Trophoblast cell (in vitro differentiated cells and primary cell): ENCODE results near the gene AFAP1L1.

Experiments
- DNase-seq, 2 donors: peaks; one replicate each; pipeline ENCODE4 v3.0.0-alpha.2; 2016
- H2AFZ ChIP-seq: 2 replicates; pipeline ENCODE4 v1.6.1; 2013; ENCODE audit warnings: low read length, moderate library complexity, mild to moderate bottlenecking; ENCODE audit not compliant: insufficient read depth, poor library complexity
- H2AK5ac ChIP-seq: 2 replicates; pipeline ENCODE4 v1.6.1; 2013; ENCODE audit warnings: mild to moderate bottlenecking, low read length
- H2BK120ac ChIP-seq: 2 replicates; pipeline ENCODE4 v1.6.1; 2013; ENCODE audit warnings: low read length, mild to moderate bottlenecking, moderate library complexity; ENCODE audit not compliant: insufficient read depth, poor library complexity
- H2BK12ac ChIP-seq: 2 replicates; pipeline ENCODE4 v1.6.1; 2013; ENCODE audit warnings: mild to moderate bottlenecking, low read length, moderate library complexity
- H2BK5ac ChIP-seq: 2 replicates; pipeline ENCODE4 v1.6.1; 2013; ENCODE audit warnings: low read length, low read depth, moderate library complexity, mild to moderate bottlenecking; ENCODE audit not compliant: poor library complexity
- H3K14ac ChIP-seq: 2 replicates; pipeline ENCODE4 v1.6.1; 2013; ENCODE audit warnings: mild to moderate bottlenecking, low read length
- H3K18ac ChIP-seq: 2 replicates; pipeline ENCODE4 v1.6.1; 2013; ENCODE audit warnings: mild to moderate bottlenecking, low read length
- H3K23ac ChIP-seq: 2 replicates; pipeline ENCODE4 v1.6.1; 2013; ENCODE audit warnings: low read length
- H3K27ac ChIP-seq: 2 replicates; pipeline ENCODE4 v1.5.1; 2013; ENCODE audit warnings: low read depth, mild to moderate bottlenecking, inconsistent platforms, low read length, moderate library complexity
- H3K27me3 ChIP-seq: 2 replicates; pipeline ENCODE4 v1.6.1; 2013; ENCODE audit warnings: inconsistent platforms, mild to moderate bottlenecking, low read length, moderate library complexity; ENCODE audit not compliant: insufficient read depth
- H3K36me3 ChIP-seq, 2 experiments: 1 replicate in 1 of 2; 2 replicates in 1 of 2; pipeline ENCODE4 v1.6.1; 2013; ENCODE audit warnings: low read length in 2 of 2, mild to moderate bottlenecking in 2 of 2, moderate library complexity in 1 of 2; ENCODE audit not compliant: insufficient read depth in 2 of 2, control insufficient read depth in 1 of 2
- H3K4ac ChIP-seq: 2 replicates; pipeline ENCODE4 v1.6.1; 2013; ENCODE audit warnings: low read depth, mild to moderate bottlenecking, low read length, moderate library complexity
- H3K4me1 ChIP-seq, 2 experiments: 1 replicate in 1 of 2; 2 replicates in 1 of 2; pipeline ENCODE4 v1.6.1; 2013; ENCODE audit warnings: low read length in 2 of 2, mild to moderate bottlenecking in 2 of 2, moderate library complexity in 1 of 2; ENCODE audit not compliant: insufficient read depth in 2 of 2, control insufficient read depth in 1 of 2
- H3K4me2 ChIP-seq: 2 replicates; pipeline ENCODE4 v1.6.1; 2013; ENCODE audit warnings: inconsistent platforms, mild to moderate bottlenecking, low read length, moderate library complexity
- H3K4me3 ChIP-seq: 2 replicates; pipeline ENCODE4 v1.5.1; 2013; ENCODE audit warnings: mild to moderate bottlenecking, low read depth, low read length, inconsistent platforms
- H3K79me1 ChIP-seq: one replicate; pipeline ENCODE4 v1.6.1; 2013; ENCODE audit warnings: low read length
- H3K79me2 ChIP-seq: 2 replicates; pipeline ENCODE4 v1.6.1; 2013; ENCODE audit warnings: low read length, mild to moderate bottlenecking; ENCODE audit not compliant: control insufficient read depth, insufficient read depth, poor library complexity
- H3K9ac ChIP-seq: 2 replicates; pipeline ENCODE4 v1.6.1; 2013; ENCODE audit warnings: mild to moderate bottlenecking, low read length
- H3K9me3 ChIP-seq: 2 replicates; pipeline ENCODE4 v1.6.1; 2013; ENCODE audit warnings: low read depth, mild to moderate bottlenecking, control low read depth, inconsistent platforms, low read length; ENCODE audit not compliant: insufficient read depth
- H4K12ac ChIP-seq: 2 replicates; pipeline ENCODE4 v1.6.1; 2013; ENCODE audit warnings: low read depth, mild to moderate bottlenecking, low read length, moderate library complexity
- H4K8ac ChIP-seq: 2 replicates; pipeline ENCODE4 v1.6.1; 2013; ENCODE audit warnings: low read depth, mild to moderate bottlenecking, low read length, moderate library complexity
- H4K91ac ChIP-seq: one replicate; pipeline ENCODE4 v1.6.1; 2013; ENCODE audit warnings: low read depth, mild to moderate bottlenecking, low read length, moderate library complexity
- WGBS: extraction: QIAGEN DNeasy Blood & Tissue Kit; methylation state at CpG from one replicate; pipeline ENCODE4 v1.1.7; 2013; ENCODE audit warnings: missing lambda C conversion rate; ENCODE audit not compliant: insufficient read length, insufficient coverage; ENCODE audit errors: extremely low coverage; 5-methylcytosine and 5-hydroxymethylcytosine counted together

The AFAP1L1 gene

DNA sequence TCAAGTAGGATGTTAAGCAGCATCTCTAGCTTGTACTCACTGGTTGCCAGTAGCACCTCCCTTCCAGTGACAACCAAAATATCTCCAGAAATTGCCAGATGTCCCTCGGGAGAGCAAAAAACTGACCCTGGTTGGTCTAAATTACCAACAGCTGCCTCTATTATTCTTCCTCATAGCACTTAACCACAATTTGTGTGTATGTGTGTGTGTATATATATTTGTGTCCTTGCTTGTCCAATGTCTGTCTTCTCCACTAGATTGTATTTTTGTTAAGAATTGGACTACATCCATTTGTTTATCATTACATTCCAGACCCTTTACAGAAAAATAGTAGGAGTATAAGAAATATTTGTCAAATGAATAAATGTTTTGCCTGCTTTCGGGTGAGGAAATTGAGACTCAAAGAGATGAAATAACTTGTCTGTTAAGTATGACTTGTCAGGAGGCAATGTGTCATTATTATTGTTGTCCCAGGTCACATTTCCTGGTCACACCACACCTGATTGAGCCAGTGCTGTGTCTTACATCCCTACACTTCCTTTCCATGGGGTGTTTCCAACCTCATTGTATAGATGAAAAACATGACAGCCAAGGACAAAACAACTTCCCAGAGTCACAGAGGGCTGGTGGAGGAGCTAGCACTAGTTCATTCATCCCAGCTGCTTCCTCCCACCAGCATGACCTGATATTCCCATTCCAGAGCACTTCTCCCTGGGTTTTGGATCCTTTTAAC is 62.2 kb downstream of the AFAP1L1 start:
- WGBS, result no CpG with 5 or more reads among the region's 2 CpGs
- Histone ChIP-seq H2BK12ac (no peak overlapping the region), H4K12ac (no peak overlapping the region), H3K9ac (no peak overlapping the region), H2BK5ac (no peak overlapping the region), H2BK120ac (no peak overlapping the region), H3K18ac (no peak overlapping the region), H2AFZ (no peak overlapping the region), H2AK5ac (no peak overlapping the region), H3K79me2 (no peaks in the 10 kb centered on the region), H3K4me3 (no peak overlapping the region), H3K36me3 (peaks cover 0 to 2% of the 10 kb centered on the region in 2 experiments), H3K4me2 (no peak overlapping the region), H3K9me3 (no peaks in the 10 kb centered on the region), H3K14ac (no peak overlapping the region), H4K91ac (no peak overlapping the region), H3K4ac (no peak overlapping the region), H3K79me1 (peaks cover 2% of the 10 kb centered on the region), H3K27me3 (no peaks in the 10 kb centered on the region), H3K23ac (no peak overlapping the region), H3K4me1 (peaks cover 2 to 4% of the 10 kb centered on the region in 2 experiments), H3K27ac (no peak overlapping the region), H4K8ac (no peak overlapping the region)
- no peak for DNase-seq

DNA sequence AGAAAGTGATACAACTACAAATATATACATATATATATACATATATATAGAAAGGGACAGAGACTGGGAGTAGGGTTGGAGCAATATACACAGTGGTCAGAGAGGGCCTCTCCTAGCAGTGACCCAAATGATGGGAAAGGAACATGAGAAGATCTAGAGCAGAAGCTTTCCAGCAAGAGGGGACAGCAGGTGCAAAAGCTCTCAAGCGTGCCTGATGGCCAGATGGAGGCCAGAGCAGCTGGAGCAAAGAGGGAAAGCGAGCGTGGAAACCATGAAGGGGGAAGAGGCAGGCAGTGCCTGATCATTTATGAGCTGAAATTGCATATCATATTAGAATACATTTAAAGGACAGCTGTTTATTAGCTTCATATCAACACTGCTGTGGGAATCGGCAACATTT is 66.1 kb downstream of the AFAP1L1 start:
- Histone ChIP-seq H3K9me3 (no peaks in the 10 kb centered on the region), H3K79me1 (peaks cover 2% of the 10 kb centered on the region), H3K79me2 (no peaks in the 10 kb centered on the region), H3K4ac (no peak overlapping the region), H2AFZ (no peak overlapping the region), H3K4me1 (peaks cover 2 to 4% of the 10 kb centered on the region in 2 experiments), H2BK12ac (peak overlapping the region; percentile 38), H4K91ac (no peak overlapping the region), H4K12ac (no peak overlapping the region), H2BK5ac (no peak overlapping the region), H3K27me3 (no peaks in the 10 kb centered on the region), H3K4me3 (no peak overlapping the region), H3K27ac (no peak overlapping the region), H2BK120ac (peak overlapping the region; percentile 27), H3K9ac (no peak overlapping the region), H3K36me3 (peaks cover 0 to 4% of the 10 kb centered on the region in 2 experiments), H2AK5ac (no peak overlapping the region), H3K14ac (no peak overlapping the region), H3K23ac (no peak overlapping the region), H4K8ac (no peak overlapping the region), H3K18ac (no peak overlapping the region), H3K4me2 (no peak overlapping the region)
- WGBS, result no CpG with 5 or more reads among the region's 4 CpGs
- no peak for DNase-seq

DNA sequence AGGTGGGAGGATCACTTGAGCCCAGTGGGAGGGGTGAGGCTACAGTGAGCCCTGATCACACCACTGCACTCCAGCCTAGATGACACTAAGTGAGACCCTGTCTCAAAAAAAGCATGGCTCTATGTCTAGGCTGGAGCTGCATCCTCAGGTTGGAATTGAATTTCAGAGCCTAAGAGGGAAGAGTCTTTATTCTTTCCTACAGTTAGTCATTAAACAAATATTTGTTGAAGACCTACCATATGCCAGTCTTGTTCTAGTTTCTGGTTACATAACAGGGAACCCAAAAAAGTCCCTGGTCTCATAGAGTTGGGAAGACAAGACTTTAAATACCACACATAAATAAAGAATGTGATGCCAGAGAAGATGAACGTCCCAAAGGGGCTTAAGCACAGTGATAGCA is 66.7 kb downstream of the AFAP1L1 start:
- Histone ChIP-seq H3K4me1 (peaks cover 2 to 4% of the 10 kb centered on the region in 2 experiments), H3K4me2 (no peak overlapping the region), H2AFZ (no peak overlapping the region), H3K9me3 (no peaks in the 10 kb centered on the region), H4K12ac (no peak overlapping the region), H3K4me3 (no peak overlapping the region), H3K79me1 (peaks cover 2% of the 10 kb centered on the region), H3K36me3 (peaks cover 0 to 4% of the 10 kb centered on the region in 2 experiments), H3K27ac (no peak overlapping the region), H4K8ac (no peak overlapping the region), H3K4ac (no peak overlapping the region), H3K23ac (no peak overlapping the region), H4K91ac (no peak overlapping the region), H2BK120ac (no peak overlapping the region), H3K18ac (no peak overlapping the region), H2BK5ac (no peak overlapping the region), H2BK12ac (no peak overlapping the region), H2AK5ac (no peak overlapping the region), H3K79me2 (no peaks in the 10 kb centered on the region), H3K27me3 (no peaks in the 10 kb centered on the region), H3K9ac (no peak overlapping the region), H3K14ac (no peak overlapping the region)
- WGBS, result no CpG with 5 or more reads among the region's 1 CpG
- DNase-seq, result no peak

DNA sequence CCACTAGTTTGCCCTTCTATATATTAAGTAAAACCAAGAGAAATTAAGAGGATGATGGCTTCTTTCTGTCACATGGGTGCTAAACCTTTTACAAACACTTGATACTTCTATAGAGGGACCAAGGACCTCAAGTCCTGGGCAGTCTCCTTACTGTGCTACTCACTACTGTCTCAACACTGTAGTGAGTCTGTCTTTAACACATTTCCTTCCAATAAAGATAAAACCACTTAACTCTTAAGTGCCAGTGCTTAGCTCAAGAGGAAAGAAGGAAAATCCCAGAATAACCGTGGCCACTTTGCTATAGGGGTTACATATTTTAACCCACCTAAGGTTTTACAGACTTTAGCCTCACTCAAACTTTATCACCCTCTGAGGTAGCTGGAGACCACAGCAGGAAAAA is 69.3 kb downstream of the AFAP1L1 start:
- peaks cover 5% of the 10 kb centered on the region for H3K79me2 ChIP-seq
- H2BK5ac ChIP-seq, result no peak overlapping the region
- H3K79me1 ChIP-seq, result peaks cover 10% of the 10 kb centered on the region
- no peak overlapping the region for H2BK12ac ChIP-seq
- WGBS, result no CpG with 5 or more reads among the region's 1 CpG
- H3K4me2 ChIP-seq, result no peak overlapping the region
- H2AFZ ChIP-seq, result no peak overlapping the region
- H3K9ac ChIP-seq, result no peak overlapping the region
- no peak overlapping the region for H4K91ac ChIP-seq
- no peak overlapping the region for H2AK5ac ChIP-seq
- no peak for DNase-seq
- H3K27me3 ChIP-seq, result no peaks in the 10 kb centered on the region
- no peak overlapping the region for H3K27ac ChIP-seq
- no peak overlapping the region for H2BK120ac ChIP-seq
- H3K4me1 ChIP-seq, result peaks cover 2% of the 10 kb centered on the region in 2 experiments
- H3K36me3 ChIP-seq, result peaks cover 0 to 2% of the 10 kb centered on the region in 2 experiments
- no peak overlapping the region for H4K12ac ChIP-seq
- no peaks in the 10 kb centered on the region for H3K9me3 ChIP-seq
- no peak overlapping the region for H3K23ac ChIP-seq
- H3K14ac ChIP-seq, result no peak overlapping the region
- no peak overlapping the region for H3K18ac ChIP-seq
- H3K4me3 ChIP-seq, result no peak overlapping the region
- H3K4ac ChIP-seq, result no peak overlapping the region
- no peak overlapping the region for H4K8ac ChIP-seq
